Measurements from ENCODE around the gene SCN11A. TPM values are rescaled to one million over a fixed set of nuclear protein-coding genes. Genes with fewer than 3 reads are reported as not detected.

SCN11A gene
- total and polyA plus RNA-seq, 2 of the 13 experiments (the other 11 are each of a cell fraction or from before 2014, with no cell fraction given): 0.02 to 0.11 TPM

GRCh38 chr3:39088456-39088855, 36.7 kb upstream of the SCN11A start:
- Histone ChIP-seq H3K9ac (ENCODE audit: insufficient read depth, low read depth, low read length) (no peak overlapping the region), H3K4me1 (ENCODE audit: insufficient read depth, low read length) (no peaks in the 10 kb centered on the region), H3K36me3 (replicated peaks in 1 of 2; ENCODE audit: control insufficient read depth in 1 of 2, insufficient read depth in 2 of 2, low read length in 2 of 2) (peaks cover 11 to 80% of the 10 kb centered on the region in 2 experiments; a peak in 4 of 5 replicates), H3K27me3 (ENCODE audit: control insufficient read depth in 1 of 2, insufficient read depth in 2 of 2, low read length in 2 of 2) (no peaks in the 10 kb centered on the region), H3K9me3 (ENCODE audit: low read length) (no peaks in the 10 kb centered on the region), H3K4me3 (replicated peaks in 1 of 3; ENCODE audit: insufficient read depth in 1 of 3, low read depth in 2 of 3, low read length in 3 of 3) (no peak overlapping the region), H2AFZ (ENCODE audit: low read length) (no peak overlapping the region), H3K79me2 (ENCODE audit: insufficient read depth, low read length) (no peaks in the 10 kb centered on the region), H3K27ac (ENCODE audit: extremely low read length, insufficient read depth, low read length) (no peak overlapping the region), H4K20me1 (ENCODE audit: insufficient read depth, low read length) (no peaks in the 10 kb centered on the region), H3K4me2 (ENCODE audit: low read depth, low read length) (no peak overlapping the region)
- CTCF ChIA-PET (ENCODE audit: low intra/inter-chr PET ratio, low total read pairs): no interaction called here
- POLR2A ChIA-PET: no interaction called here
- no peak for FAIRE-seq
- no peak for DNase-seq (ENCODE audit: low spot score)
- intact Hi-C loops (cut with micrococcal nuclease; ENCODE audit: unreplicated experiment): no loop called here
- in situ Hi-C loops (cut with HindIII; ENCODE audit: extremely low pct_ligation_motif_present, low pct_unique_long_range_greater_than_20kb): no loop called here
- TF ChIP-seq GTF3A (CRISPR knock-in tag; conservative IDR thresholded peaks at IDR 0.05) (no peak), PCBP1 (IDR thresholded peaks at IDR 0.05; ENCODE audit: borderline replicate concordance, low read depth, low read length) (no peak), NONO (IDR thresholded peaks at IDR 0.05) (no peak), NONO (CRISPR knock-in tag; conservative IDR thresholded peaks at IDR 0.05) (no peak), ZNF335 (CRISPR knock-in tag; IDR thresholded peaks at IDR 0.05) (no peak), ZBTB42 (CRISPR knock-in tag; IDR thresholded peaks at IDR 0.05) (no peak), POLR2AphosphoS5 (IDR thresholded peaks at IDR 0.05; ENCODE audit: low read depth, low read length) (no peak), ZNF354B (CRISPR knock-in tag; IDR thresholded peaks at IDR 0.05) (no peak), ZMAT3 (CRISPR knock-in tag; conservative IDR thresholded peaks at IDR 0.05) (no peak), BHLHE40 (IDR thresholded peaks at IDR 0.05; ENCODE audit: low read length) (no peak)
- TF ChIP-seq, protein P1, sequence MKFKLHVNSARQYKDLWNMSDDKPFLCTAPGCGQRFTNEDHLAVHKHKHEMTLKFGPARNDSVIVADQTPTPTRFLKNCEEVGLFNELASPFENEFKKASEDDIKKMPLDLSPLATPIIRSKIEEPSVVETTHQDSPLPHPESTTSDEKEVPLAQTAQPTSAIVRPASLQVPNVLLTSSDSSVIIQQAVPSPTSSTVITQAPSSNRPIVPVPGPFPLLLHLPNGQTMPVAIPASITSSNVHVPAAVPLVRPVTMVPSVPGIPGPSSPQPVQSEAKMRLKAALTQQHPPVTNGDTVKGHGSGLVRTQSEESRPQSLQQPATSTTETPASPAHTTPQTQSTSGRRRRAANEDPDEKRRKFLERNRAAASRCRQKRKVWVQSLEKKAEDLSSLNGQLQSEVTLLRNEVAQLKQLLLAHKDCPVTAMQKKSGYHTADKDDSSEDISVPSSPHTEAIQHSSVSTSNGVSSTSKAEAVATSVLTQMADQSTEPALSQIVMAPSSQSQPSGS (CRISPR knock-in tag; IDR thresholded peaks at IDR 0.05): no peak
- TF ChIP-seq, protein P2, sequence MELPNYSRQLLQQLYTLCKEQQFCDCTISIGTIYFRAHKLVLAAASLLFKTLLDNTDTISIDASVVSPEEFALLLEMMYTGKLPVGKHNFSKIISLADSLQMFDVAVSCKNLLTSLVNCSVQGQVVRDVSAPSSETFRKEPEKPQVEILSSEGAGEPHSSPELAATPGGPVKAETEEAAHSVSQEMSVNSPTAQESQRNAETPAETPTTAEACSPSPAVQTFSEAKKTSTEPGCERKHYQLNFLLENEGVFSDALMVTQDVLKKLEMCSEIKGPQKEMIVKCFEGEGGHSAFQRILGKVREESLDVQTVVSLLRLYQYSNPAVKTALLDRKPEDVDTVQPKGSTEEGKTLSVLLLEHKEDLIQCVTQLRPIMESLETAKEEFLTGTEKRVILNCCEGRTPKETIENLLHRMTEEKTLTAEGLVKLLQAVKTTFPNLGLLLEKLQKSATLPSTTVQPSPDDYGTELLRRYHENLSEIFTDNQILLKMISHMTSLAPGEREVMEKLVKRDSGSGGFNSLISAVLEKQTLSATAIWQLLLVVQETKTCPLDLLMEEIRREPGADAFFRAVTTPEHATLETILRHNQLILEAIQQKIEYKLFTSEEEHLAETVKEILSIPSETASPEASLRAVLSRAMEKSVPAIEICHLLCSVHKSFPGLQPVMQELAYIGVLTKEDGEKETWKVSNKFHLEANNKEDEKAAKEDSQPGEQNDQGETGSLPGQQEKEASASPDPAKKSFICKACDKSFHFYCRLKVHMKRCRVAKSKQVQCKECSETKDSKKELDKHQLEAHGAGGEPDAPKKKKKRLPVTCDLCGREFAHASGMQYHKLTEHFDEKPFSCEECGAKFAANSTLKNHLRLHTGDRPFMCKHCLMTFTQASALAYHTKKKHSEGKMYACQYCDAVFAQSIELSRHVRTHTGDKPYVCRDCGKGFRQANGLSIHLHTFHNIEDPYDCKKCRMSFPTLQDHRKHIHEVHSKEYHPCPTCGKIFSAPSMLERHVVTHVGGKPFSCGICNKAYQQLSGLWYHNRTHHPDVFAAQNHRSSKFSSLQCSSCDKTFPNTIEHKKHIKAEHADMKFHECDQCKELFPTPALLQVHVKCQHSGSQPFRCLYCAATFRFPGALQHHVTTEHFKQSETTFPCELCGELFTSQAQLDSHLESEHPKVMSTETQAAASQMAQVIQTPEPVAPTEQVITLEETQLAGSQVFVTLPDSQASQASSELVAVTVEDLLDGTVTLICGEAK (IDR thresholded peaks at IDR 0.05): no peak
- TF ChIP-seq, protein P2 (CRISPR knock-in tag; IDR thresholded peaks at IDR 0.05): no peak
- BruUV-seq (replicated peaks): no TSS peak
- ATAC-seq: no peak
- WGBS (ENCODE audit: low lambda C conversion rate): 96% methylated on average over 3 of the region's 3 CpGs
